HG02610 (cell line): ENCODE results near the gene ENOX1.

Experiments used
- ATAC-seq: cut with Tn5 transposase; IDR thresholded peaks from one replicate; pipeline ENCODE4 v1.9.1; 2021; ENCODE audit warnings: mild to moderate bottlenecking, moderate library complexity; ENCODE audit not compliant: unreplicated experiment

Gene ENOX1

DNA sequence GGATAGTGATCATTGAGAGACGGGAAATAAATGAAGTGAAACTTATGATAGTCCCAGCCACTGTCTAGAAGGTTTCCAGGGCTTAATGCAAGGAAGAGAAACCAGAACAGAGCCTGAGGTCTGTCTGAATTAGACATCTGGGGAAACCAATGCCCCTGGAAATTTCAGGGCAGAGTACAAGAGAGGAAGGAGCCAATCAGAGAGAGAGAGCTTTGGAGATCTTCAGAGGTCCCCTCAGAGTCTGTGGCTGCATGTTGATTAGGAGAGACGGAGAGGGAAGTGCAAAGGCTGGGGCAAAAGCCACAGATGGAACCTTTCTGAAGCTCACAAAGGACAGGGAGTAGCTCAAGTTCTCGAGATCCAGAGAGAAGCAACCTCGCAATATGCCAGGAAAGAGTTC, 385.4 kb downstream of the ENOX1 start:
- ATAC-seq, result no peak

- no peak for ATAC-seq
Measured at GRCh38 chr13:43397111-43397510, 389.7 kb downstream of the ENOX1 start.

GRCh38 chr13:43391036-43391435, 395.7 kb downstream of the ENOX1 start:
- ATAC-seq, result peak; percentile 8

GRCh38 chr13:43390619-43391018, 396.2 kb downstream of the ENOX1 start:
- peak; percentile 70 for ATAC-seq

GRCh38 chr13:43389983-43390382, 396.8 kb downstream of the ENOX1 start:
- ATAC-seq, result no peak

DNA sequence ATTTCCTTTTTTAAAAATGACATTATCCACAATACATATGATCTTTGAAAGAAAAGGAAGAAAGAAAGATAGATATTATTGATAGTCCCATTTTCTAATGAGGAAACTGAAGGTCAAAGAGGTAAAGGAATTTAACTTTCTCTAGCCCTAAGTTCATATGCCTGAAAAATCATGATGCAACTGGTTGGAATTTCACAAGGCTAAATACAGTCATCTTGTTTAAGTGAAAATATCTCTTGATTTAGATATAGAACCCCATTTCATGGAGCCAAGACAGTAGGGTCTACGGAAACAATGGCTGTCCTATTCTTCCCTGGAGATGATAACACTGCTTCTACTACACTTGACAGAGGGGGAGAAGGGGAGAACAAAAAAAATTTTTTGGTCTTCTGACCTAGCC, 397.2 kb downstream of the ENOX1 start:
- no peak for ATAC-seq

DNA sequence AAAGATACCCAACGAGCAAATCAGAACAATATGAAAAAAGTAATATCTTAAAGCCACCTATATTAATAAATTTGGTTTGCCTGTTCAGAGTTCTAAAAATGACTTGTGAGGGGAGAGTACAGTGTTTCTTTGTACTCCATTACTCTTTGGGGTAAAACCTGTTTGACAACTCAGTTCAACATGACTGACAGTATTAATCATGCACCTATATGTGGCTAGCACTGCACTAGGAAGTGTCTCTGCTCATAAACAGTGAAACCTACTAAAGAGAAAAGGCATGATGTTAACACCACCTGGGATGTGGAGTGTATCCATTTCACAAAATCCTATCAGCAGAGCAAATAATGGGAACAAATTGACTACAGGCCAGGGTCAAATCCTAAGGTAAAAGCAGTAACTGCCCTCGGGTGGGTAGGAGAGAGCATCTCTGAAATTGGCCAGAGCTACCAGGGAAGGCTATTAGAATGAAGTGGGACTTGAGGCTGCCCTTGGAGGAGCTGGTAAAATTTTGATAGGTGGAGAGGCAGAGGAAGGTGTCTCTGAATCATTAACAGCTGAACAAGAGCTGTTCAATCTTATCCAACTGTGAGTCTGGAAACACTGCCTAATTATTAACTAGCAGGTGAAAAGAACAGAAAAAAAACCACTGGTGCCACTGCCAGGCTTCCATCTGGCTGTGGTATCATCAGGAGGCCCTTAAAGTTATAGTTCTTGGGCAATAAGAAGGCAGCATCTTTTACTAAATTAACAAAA, 398.3 kb downstream of the ENOX1 start:
- ATAC-seq, result no peak

GRCh38 chr13:43387880-43388279, 398.9 kb downstream of the ENOX1 start:
- ATAC-seq, result no peak

- ATAC-seq, result no peak
Measured at GRCh38 chr13:43383498-43384165, 403.1 kb downstream of the ENOX1 start.

GRCh38 chr13:43379738-43380137, 407.0 kb downstream of the ENOX1 start:
- no peak for ATAC-seq

DNA sequence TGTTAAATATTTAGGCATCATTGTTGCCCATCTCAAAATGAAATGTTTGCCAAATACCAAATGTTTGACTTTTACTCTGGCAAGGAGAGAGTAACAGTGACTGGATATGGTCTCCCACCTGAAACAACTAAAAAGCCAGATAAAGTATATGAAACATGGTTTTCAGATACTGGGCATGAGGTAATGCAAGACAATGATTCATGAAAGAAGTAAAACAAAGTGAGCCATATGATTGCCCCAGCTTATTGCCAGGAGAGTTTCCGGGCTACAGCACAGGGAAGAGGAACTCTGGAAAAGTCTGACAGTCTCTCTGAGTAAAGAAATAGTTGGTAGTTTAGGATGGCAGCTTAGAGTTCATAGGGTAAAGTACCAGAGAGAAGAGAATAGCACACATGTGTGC, 408.8 kb downstream of the ENOX1 start:
- no peak for ATAC-seq

DNA sequence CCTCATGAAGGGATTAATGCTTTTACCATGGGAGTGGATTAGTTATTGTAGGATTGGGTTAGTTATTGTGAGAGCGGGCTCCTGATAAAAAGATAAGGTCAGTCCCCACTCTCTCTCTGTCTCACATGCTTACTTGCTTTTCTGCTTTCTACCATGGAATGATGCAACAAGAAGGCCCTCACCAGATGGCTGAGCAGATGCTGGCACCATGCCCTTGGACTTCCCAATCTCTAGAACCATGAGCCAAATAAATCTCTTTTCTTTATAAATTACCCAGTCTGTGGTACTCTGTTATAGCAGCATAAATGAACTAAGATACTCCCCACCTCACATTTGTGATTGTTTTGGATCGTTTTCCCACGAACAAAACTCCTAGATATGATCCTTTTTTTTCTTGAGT, 409.6 kb downstream of the ENOX1 start:
- no peak for ATAC-seq

DNA sequence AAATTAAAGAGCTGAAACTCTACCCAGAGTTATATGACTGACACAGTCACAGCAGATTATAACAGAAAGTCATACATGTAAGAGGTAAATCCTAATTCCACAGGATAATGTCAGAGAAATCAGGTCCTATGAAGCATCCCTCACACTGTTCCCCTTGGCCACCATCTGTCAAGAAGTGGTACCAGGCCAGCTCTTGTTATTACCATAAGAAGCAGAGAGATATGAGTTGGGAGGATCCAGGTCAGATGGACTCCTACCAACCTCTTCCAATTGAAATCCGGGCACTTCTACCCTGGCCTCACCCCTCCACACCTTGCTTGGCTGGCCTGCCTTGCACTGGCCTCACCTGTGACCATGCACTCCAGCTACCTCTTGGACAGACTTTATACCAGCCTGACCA, 410.2 kb downstream of the ENOX1 start:
- no peak for ATAC-seq

GRCh38 chr13:43375797-43376465, 410.8 kb downstream of the ENOX1 start:
- no peak for ATAC-seq

DNA sequence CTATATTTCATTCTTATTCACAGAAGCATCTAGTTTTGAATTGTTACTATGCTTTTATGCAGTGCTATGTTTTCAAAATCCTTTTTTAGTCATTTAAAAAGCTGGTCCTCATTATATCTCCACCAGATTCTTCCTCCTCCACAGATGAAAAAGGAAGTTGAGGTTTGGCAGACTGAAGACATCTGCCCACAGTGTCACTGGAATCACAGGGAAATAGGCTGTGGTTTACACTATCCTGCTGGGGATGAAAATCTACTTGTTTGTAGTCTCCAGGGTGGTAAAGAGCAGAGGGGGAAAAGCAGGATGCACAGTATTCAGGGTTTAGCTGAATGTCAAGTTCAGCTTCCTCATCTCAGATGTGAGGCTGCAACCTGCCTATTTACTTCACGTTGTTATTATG, 412.2 kb downstream of the ENOX1 start:
- no peak for ATAC-seq

GRCh38 chr13:43373400-43373799, 413.4 kb downstream of the ENOX1 start:
- no peak for ATAC-seq

GRCh38 chr13:43370842-43371241, 415.9 kb downstream of the ENOX1 start:
- no peak for ATAC-seq

GRCh38 chr13:43369319-43369718, 417.5 kb downstream of the ENOX1 start:
- ATAC-seq, result no peak

- ATAC-seq, result no peak
Measured at GRCh38 chr13:43368003-43368402, 418.8 kb downstream of the ENOX1 start.

DNA sequence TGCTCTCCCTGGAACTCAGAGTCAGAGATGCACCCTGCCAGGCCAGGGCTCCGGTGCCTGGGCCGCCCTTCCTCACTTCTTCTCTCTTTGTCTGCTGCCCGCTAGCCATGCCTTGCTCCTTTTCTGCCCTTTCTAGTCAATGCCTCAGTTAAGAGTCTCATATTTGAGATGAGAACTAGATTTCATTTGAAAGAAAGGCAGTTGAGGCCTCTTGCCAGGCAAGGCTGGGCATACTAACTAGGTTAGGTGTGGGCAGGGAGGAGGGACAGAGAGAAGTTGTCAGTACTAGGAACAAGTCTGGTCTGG, 421.8 kb downstream of the ENOX1 start:
- no peak for ATAC-seq

DNA sequence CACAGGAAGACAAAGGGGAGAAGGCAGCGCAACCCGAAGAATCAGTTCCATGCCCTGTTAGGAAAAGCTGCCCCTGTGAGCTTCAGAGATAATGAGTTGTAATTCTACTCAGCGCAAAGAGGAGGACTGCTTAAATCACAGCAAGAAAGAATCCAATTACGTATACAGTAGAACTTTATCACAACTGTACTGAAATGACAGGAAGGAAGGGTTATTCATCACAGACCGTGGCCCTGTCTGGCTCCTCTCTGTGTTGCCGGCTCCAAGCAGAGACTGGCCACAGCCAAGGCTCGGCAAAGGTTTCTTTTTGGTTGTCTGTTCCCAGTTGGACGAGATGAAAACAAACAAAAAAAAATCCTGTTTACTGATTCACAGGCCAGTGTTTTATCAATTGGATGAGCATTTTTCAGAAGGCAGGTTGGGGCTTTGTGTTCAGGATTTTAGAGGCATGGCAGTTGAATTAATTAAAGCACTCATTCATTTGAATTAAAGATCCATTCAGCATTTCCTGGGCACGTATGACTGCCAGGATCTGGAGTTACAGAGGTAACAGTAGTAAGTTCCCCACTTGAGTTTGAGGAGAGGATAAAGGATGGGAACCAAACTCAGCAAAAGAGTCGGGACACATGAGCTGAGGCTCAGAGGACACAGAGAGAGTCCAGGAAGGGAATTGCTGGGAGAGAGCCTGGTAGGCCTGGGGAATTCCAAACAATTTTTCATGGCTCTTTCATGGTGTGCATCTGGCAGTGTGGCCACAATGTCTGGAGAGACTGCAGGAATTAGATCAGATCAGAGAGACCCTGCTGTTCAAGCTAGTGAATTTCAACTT, 422.3 kb downstream of the ENOX1 start:
- no peak for ATAC-seq
